Measurements from ENCODE around the gene HDDC2.

Gene HDDC2

DNA sequence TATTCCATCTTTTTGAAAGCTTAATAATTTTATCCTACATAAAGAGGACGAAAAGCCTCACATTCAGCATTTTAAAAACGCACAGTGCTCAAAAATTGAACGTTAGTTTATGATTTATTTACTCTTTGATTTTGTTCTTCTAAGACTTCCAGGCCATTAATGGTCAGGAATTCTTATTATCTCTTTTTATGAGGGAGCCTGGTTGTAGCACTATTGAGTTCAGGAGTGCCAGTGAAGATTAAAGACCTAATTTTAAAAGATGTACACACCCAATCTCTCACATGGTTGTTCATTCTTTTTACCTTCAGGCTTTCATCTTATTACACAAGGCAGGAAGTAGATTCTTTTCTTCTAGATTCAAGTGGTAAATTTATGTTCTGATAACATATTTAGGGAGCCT, 68.6 kb downstream of the HDDC2 start:
- DNase-seq (ENCODE audit: low spot score), result no peak

DNA sequence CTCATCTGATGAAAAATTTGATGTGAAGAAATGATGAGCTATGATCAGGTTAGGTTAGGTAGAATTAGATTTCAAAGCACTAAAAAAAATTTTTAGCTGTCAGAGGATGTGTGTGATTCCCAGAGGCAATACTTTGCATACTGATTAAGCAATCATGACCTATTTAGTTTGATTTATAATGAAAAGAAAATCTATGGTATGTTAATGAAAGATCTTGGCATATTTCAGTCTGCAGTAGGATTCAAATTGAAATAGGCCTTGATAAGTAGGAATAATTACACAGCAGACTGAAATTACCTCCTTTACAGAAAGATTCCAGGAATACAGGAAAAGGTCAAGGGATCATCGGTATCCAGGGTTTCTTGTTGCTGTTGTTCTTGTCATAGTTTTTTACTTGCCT, 69.3 kb downstream of the HDDC2 start:
- no peak for DNase-seq (ENCODE audit: low spot score)

DNA sequence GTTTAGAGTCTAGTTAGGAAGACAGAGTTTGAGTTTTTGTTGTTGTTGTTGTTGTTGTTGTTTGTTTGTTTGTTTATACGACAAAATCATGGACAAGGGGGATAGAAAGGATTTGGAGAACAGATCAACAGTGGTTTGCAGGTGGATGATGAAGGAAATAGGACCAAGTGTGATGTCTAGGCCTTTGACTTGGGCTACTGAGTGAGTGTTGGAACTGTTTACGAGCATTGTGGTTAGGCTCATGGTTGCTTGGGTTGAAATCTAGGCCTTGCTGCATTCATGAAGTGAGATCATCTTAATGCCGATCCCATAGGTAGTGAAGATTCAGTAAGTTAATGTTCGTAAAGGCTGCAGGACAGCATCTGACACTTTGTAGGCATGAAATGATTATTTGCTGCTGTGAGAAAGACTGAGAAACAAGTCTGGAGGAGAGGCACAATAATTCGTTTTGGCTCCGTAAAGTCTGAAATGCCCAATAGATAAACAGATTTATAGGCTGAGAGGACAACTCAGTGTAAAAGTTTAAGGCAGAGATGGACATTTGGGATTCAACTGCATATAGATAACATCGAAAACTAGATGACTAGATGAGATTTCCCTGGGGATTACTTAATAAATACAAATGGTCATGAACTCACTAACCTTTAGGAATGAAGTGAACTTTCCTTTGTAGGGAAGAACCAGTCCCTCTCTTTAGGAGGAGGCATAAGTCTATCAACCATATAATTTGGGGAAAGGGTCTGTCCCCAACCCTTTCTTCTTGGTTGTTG, 70.0 kb downstream of the HDDC2 start:
- DNase-seq (ENCODE audit: low spot score), result no peak

DNA sequence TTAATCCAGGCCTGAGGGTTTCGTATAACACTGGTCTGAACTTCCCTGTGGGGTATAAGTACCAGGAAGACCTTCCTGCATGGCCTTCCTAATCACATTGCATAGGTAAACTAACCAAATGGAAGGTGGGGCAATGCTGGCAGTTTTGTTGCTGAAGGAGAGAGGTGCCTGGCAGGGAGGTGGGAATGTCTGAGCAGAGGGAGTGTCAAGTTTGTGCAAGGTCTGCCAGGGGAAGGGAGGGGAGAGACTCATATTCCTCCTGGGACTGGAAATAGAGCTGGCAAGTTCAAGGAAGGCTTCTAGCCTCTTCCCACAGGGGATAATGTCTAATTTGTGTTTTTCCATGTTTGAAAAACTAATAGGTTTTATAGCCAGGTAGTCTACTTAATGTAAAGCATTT, 70.6 kb downstream of the HDDC2 start:
- no peak for DNase-seq (ENCODE audit: low spot score)

DNA sequence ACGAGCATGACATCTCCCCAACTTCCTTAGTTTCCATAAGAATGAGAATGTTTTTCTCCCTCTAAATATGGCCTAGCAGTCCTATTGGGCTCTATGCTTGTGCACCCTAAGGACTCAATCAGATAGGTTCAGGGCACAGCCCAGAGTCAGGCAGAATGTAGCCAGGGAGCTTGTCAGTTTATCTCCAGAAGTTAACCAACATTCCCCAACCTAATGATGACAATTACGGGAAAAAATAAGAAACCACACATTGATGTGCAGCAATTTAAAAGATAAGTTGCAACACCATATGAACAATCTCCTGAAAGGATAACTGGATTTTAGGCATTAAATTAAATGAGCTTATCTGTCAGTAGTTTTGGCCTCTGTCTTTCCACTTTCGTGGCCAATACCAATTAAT, 71.1 kb downstream of the HDDC2 start:
- DNase-seq (ENCODE audit: low spot score), result no peak

DNA sequence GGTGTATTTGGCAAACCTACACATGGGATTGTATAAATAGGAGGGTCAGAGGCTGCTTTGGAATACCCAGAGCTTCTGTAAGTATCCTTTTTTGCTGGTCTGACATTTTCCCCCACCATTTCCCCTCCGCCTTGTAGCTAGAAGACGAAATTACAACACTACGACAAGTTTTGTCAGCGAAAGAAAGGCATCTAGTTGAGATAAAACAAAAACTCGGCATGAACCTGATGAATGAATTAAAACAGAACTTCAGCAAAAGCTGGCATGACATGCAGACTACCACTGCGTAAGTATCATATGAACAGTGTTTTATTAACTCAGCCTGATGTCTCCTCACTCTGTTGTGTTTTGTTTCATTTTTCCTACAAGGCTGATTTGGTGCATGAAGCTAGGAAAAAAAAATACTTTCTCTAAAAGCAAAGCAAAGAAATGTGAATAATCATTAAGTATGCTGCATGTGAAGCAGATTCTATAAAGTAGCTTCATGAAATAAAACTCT, 72.7 kb downstream of the HDDC2 start:
- DNase-seq (ENCODE audit: low spot score), result no peak

DNA sequence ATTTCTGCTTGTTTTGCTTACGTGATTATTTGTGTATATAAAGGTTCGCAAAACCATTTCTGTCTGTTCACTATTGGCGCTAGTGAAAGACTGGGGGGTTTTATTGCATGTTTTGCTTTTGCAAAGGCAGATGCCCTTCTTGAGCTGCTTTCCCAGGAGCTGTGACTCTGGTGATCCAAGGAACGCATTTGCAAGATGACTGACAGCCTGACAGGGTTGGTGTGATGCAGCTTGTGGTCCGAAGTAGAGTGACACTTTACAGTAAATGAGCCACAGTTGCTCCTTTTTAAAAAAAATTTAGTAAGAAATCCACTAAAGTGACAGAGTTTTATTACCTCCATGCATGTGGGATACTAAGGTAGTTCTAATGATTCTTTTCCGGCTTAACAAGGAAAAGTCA, 74.5 kb downstream of the HDDC2 start:
- DNase-seq (ENCODE audit: low spot score), result no peak

Measured in HuH-7.5 (cell line).